Endometrium (tissue), 2 donors: Measurements from ENCODE around the gene AQP7.
"Not testable (repeated sequence)": the region's sequence is repeated elsewhere in the genome, so short reads cannot be mapped to it uniquely, and the experiment has no call there.

Experiments
- FAIRE-seq: peaks from 2 replicates; lab custom pipeline; 2012; peaks lifted over from hg19 to GRCh38; lab: Jason Lieb, UNC
- donor health status: control.
- donor health status: control.

The AQP7 gene

GRCh38 chr9:33433871-33434270, 31.5 kb upstream of the AQP7 start:
- no peak for FAIRE-seq

GRCh38 chr9:33431420-33431819, 29.1 kb upstream of the AQP7 start:
- no peak for FAIRE-seq

GRCh38 chr9:33430942-33431341, 28.6 kb upstream of the AQP7 start:
- no peak for FAIRE-seq

- no peak for FAIRE-seq
Observed at GRCh38 chr9:33429256-33429985, 27.1 kb upstream of the AQP7 start.

GRCh38 chr9:33426843-33427293, 24.5 kb upstream of the AQP7 start:
- no peak for FAIRE-seq

- no peak for FAIRE-seq
Observed at GRCh38 chr9:33425128-33425533, 22.8 kb upstream of the AQP7 start.

GRCh38 chr9:33424492-33424891, 22.1 kb upstream of the AQP7 start:
- not testable (repeated sequence) for FAIRE-seq

GRCh38 chr9:33424043-33424442, 21.7 kb upstream of the AQP7 start:
- not testable (repeated sequence) for FAIRE-seq

- no peak for FAIRE-seq
Observed at GRCh38 chr9:33419708-33420303, 17.4 kb upstream of the AQP7 start.

GRCh38 chr9:33418090-33418489, 15.7 kb upstream of the AQP7 start:
- no peak for FAIRE-seq

- FAIRE-seq, result no peak
Observed at GRCh38 chr9:33416996-33417395, 14.6 kb upstream of the AQP7 start.

GRCh38 chr9:33415501-33416038, 13.2 kb upstream of the AQP7 start:
- FAIRE-seq, result no peak

GRCh38 chr9:33414889-33415500, 12.6 kb upstream of the AQP7 start:
- no peak for FAIRE-seq

GRCh38 chr9:33414268-33414667, 11.9 kb upstream of the AQP7 start:
- no peak for FAIRE-seq

GRCh38 chr9:33408087-33408486, 5.7 kb upstream of the AQP7 start:
- FAIRE-seq, result no peak

- FAIRE-seq, result no peak
Observed at GRCh38 chr9:33407061-33407460, 4.7 kb upstream of the AQP7 start.

GRCh38 chr9:33404788-33405362, 2.5 kb upstream of the AQP7 start:
- FAIRE-seq, result no peak

- no peak for FAIRE-seq
Observed at GRCh38 chr9:33403941-33404787, 1.8 kb upstream of the AQP7 start.

GRCh38 chr9:33401809-33402208, 559 bp downstream of the AQP7 start:
- not testable (repeated sequence) for FAIRE-seq

- not testable (repeated sequence) for FAIRE-seq
Observed at GRCh38 chr9:33399047-33399446, 3.3 kb downstream of the AQP7 start.

GRCh38 chr9:33397801-33398200, 4.6 kb downstream of the AQP7 start:
- not testable (repeated sequence) for FAIRE-seq
